Endodermal cell (in vitro differentiated cells): ENCODE measurements around the gene ARHGEF33. TPM values are rescaled to one million over a fixed set of nuclear protein-coding genes. Genes with fewer than 3 reads are reported as not detected.

Source experiments
- DNase-seq: peaks from one replicate; pipeline ENCODE4 v3.0.0-alpha.2; 2017
- H3K27ac ChIP-seq: 2 replicates; pipeline ENCODE4 v1.5.1; 2013; ENCODE audit warnings: mild to moderate bottlenecking, low read depth, low read length, moderate library complexity
- H3K27me3 ChIP-seq: 2 replicates; pipeline ENCODE4 v1.6.1; 2013; ENCODE audit warnings: mild to moderate bottlenecking, low read length, moderate library complexity; ENCODE audit not compliant: insufficient read depth, control insufficient read depth, poor library complexity, severe bottlenecking
- H3K36me3 ChIP-seq: 2 replicates; pipeline ENCODE4 v1.7.0; 2013; ENCODE audit warnings: mild to moderate bottlenecking, low read length, moderate library complexity; ENCODE audit not compliant: control insufficient read depth, insufficient read depth
- H3K4me1 ChIP-seq: one replicate; pipeline ENCODE4 v1.7.0; 2013; ENCODE audit warnings: low read length; ENCODE audit not compliant: control insufficient read depth, insufficient read depth
- H3K4me3 ChIP-seq: 2 replicates; pipeline ENCODE4 v1.5.1; 2013; ENCODE audit warnings: mild to moderate bottlenecking, low read length, moderate library complexity
- H3K9ac ChIP-seq: 2 replicates; pipeline ENCODE4 v1.6.1; 2013; ENCODE audit warnings: mild to moderate bottlenecking, low read length, moderate library complexity; ENCODE audit not compliant: poor library complexity, severe bottlenecking; ENCODE audit errors: extremely low read depth
- H3K9me3 ChIP-seq: 2 replicates; pipeline ENCODE4 v1.6.1; 2013; ENCODE audit warnings: mild to moderate bottlenecking, low read length, moderate library complexity; ENCODE audit not compliant: control insufficient read depth
- H3K27ac Mint-ChIP-seq: 2 replicates; pipeline ENCODE4 v1.8.0; 2020; ENCODE audit warnings: mixed read lengths
- H3K27me3 Mint-ChIP-seq: 2 replicates; pipeline ENCODE4 v1.8.0; 2021; ENCODE audit warnings: mild to moderate bottlenecking, mixed read lengths; ENCODE audit not compliant: insufficient read depth
- H3K36me3 Mint-ChIP-seq: 2 replicates; pipeline ENCODE4 v1.8.0; 2020; ENCODE audit warnings: low read depth, mixed read lengths
- H3K4me1 Mint-ChIP-seq: 2 replicates; pipeline ENCODE4 v1.8.0; 2020; ENCODE audit warnings: mixed read lengths
- H3K4me3 Mint-ChIP-seq: 2 replicates; pipeline ENCODE4 v1.8.0; 2020; ENCODE audit warnings: mild to moderate bottlenecking, moderate library complexity, mixed read lengths
- H3K9me3 Mint-ChIP-seq: 2 replicates; pipeline ENCODE4 v1.8.0; 2020; ENCODE audit warnings: mild to moderate bottlenecking, mixed read lengths
- WGBS, 2 experiments: methylation state at CpG; one replicate each; pipeline versions ENCODE4 v1.1.5 to v1.1.7; 2013; ENCODE audit warnings: missing lambda C conversion rate in 2 of 2, mixed read lengths in 1 of 2; ENCODE audit not compliant: insufficient coverage in 1 of 2, insufficient read length in 1 of 2; 5-methylcytosine and 5-hydroxymethylcytosine counted together
- total RNA-seq, 2 donors: library from RNA; stranded (reverse); fragmentation: NEBNext Ultra II Directional in 1 of 2; extraction: Animal tissue kit (Norgen Biotek cat#: 25700) in 1 of 2; gene quantifications; 2 replicates in 1 of 2; 3 replicates in 1 of 2; pipeline ENCODE4 v1.2.1, GENCODE V29; 2021
- TF ChIP-seq, protein P1 (sequence below): fragments of 200-600 bp; sonication (generic); conservative IDR thresholded peaks from 2 replicates; pipeline ENCODE4 v1.5.0; 2021; ENCODE audit warnings: antibody characterized with exemption, mild to moderate bottlenecking

Gene ARHGEF33
- total RNA-seq, 2 donors from 2014 or later, result 0.57 to 1.00 TPM

DNA sequence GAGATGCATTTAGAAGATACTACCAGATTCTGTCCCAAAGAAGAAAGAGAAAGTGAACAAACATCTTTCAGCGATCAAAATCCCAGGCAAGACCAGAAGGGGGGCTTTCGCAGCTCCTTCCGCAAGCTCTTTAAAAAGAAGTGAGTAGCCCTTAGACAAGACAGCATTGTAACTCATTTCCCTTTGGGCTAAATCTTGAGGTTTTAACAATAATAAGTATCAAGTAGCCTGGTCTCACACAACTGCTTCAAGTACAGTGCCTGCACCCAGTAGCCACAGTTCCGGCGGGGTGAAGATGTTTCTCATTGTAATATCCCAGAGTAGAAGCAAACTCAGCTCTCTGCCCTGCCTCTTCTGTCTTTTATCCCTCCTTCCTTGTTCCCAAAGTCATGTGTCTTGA is 76.3 kb downstream of the ARHGEF33 start:
- Mint-ChIP-seq H3K9me3 (no peaks in the 10 kb centered on the region), H3K27ac (no peak overlapping the region)
- no peaks in the 10 kb centered on the region for H3K9me3 ChIP-seq

DNA sequence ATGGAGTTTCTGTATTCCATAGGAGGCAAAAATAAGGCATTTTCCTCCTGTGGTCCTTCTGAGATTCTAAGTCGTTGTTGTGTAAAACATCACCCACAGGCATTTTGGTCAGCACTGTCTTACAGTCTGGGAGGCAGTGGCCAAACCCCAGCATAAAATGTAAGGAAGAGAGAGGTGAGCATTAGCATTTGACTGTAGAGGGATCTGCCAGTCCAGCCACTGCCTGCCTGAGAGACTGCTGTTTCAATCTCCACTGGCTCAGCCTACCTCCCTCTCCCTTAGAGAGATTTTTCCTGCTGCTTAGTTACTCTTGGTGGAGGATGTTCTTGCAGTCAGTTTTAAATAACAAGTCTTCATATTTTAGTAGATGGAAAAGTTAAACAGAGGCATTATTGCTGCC is 77.0 kb downstream of the ARHGEF33 start:
- H3K36me3 Mint-ChIP-seq, result no peaks in the 10 kb centered on the region
- H3K9me3 Mint-ChIP-seq, result no peaks in the 10 kb centered on the region
- Histone ChIP-seq H3K4me3 (no peak overlapping the region), H3K4me1 (no peaks in the 10 kb centered on the region), H3K9me3 (no peaks in the 10 kb centered on the region), H3K36me3 (no peaks in the 10 kb centered on the region), H3K27ac (no peak overlapping the region), H3K27me3 (peaks cover 1% of the 10 kb centered on the region), H3K9ac (no peak overlapping the region)
- H3K27me3 Mint-ChIP-seq, result peaks cover 10% of the 10 kb centered on the region
- H3K4me1 Mint-ChIP-seq, result peaks cover 2% of the 10 kb centered on the region
- 27 to 72% methylated on average over 1 of the region's 1 CpG for WGBS, 2 experiments
- no peak for DNase-seq
- TF ChIP-seq, protein P1, sequence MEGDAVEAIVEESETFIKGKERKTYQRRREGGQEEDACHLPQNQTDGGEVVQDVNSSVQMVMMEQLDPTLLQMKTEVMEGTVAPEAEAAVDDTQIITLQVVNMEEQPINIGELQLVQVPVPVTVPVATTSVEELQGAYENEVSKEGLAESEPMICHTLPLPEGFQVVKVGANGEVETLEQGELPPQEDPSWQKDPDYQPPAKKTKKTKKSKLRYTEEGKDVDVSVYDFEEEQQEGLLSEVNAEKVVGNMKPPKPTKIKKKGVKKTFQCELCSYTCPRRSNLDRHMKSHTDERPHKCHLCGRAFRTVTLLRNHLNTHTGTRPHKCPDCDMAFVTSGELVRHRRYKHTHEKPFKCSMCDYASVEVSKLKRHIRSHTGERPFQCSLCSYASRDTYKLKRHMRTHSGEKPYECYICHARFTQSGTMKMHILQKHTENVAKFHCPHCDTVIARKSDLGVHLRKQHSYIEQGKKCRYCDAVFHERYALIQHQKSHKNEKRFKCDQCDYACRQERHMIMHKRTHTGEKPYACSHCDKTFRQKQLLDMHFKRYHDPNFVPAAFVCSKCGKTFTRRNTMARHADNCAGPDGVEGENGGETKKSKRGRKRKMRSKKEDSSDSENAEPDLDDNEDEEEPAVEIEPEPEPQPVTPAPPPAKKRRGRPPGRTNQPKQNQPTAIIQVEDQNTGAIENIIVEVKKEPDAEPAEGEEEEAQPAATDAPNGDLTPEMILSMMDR, result no peak
- no peak overlapping the region for H3K4me3 Mint-ChIP-seq
- no peak overlapping the region for H3K27ac Mint-ChIP-seq

More for the DNA sequence above, 76.3 kb downstream of the ARHGEF33 start:
- Histone ChIP-seq H3K27ac (no peak overlapping the region), H3K9ac (no peak overlapping the region), H3K4me3 (no peak overlapping the region), H3K36me3 (no peaks in the 10 kb centered on the region), H3K27me3 (peaks cover 8% of the 10 kb centered on the region), H3K4me1 (no peaks in the 10 kb centered on the region)
- no peaks in the 10 kb centered on the region for H3K36me3 Mint-ChIP-seq
- no peak overlapping the region for H3K4me3 Mint-ChIP-seq
- WGBS, 2 experiments, result 91 to 92% methylated on average over 5 of the region's 5 CpGs
- peaks cover 15% of the 10 kb centered on the region for H3K27me3 Mint-ChIP-seq
- H3K4me1 Mint-ChIP-seq, result peaks cover 2% of the 10 kb centered on the region
- no peak for DNase-seq
- TF ChIP-seq, protein P1, result no peak

DNA sequence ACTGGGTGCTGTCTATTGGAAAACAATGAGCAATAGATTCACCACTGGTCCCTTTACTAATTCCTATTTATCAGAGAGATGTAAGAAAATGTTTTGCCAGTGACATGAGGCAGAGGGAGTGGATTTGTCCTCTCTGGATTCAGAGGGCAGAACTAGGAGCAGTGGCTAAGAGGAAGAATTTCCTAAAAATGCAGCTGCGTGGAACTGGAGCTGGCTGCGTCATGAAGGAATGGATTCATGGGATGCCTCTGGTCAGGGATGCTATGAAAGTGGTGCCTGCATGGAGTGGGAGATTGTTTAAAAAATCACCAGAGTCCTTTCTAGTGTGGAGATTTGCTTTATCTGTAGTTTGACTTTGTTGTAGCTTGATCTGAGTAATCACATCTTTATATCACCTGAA is 78.3 kb downstream of the ARHGEF33 start:
- Mint-ChIP-seq H3K27ac (no peak overlapping the region), H3K4me1 (peaks cover 3% of the 10 kb centered on the region), H3K9me3 (no peaks in the 10 kb centered on the region), H3K36me3 (no peaks in the 10 kb centered on the region), H3K27me3 (peaks cover 1% of the 10 kb centered on the region), H3K4me3 (no peak overlapping the region)
- Histone ChIP-seq H3K9me3 (no peaks in the 10 kb centered on the region), H3K4me1 (no peaks in the 10 kb centered on the region), H3K4me3 (no peak overlapping the region), H3K27ac (no peak overlapping the region), H3K36me3 (no peaks in the 10 kb centered on the region), H3K27me3 (no peaks in the 10 kb centered on the region), H3K9ac (no peak overlapping the region)
- TF ChIP-seq, protein P1, result no peak
- DNase-seq, result no peak
- WGBS, 2 experiments, result 96 to 100% methylated on average over 2 of the region's 2 CpGs
